Gastroesophageal sphincter (tissue), 3 donors: ENCODE results near the gene OR14I1.

Experiments
- EP300 ChIP-seq: sonication (generic); formaldehyde crosslinking; IDR thresholded peaks from one replicate; pipeline ENCODE4 v1.6.1; 2017; ENCODE audit warnings: antibody characterized with exemption, mild to moderate bottlenecking
- POLR2A ChIP-seq, 2 donors: fragments of 450-650 bp; IDR thresholded peaks; one replicate each; pipeline ENCODE4 v1.6.1; 2017; ENCODE audit warnings: antibody characterized with exemption in 2 of 2, mild to moderate bottlenecking in 2 of 2, moderate library complexity in 1 of 2
- TF ChIP-seq, protein P1 (sequence below), 4 experiments: fragments of 200-600 bp in 2 of 4; fragments of 450-650 bp in 2 of 4; sonication (generic) in 1 of 4; IDR thresholded peaks; one replicate each; pipeline ENCODE4 v1.5.1; 2017 to 2019; ENCODE audit warnings: antibody characterized with exemption in 4 of 4, mild to moderate bottlenecking in 2 of 4, moderate library complexity in 2 of 4

DNA sequence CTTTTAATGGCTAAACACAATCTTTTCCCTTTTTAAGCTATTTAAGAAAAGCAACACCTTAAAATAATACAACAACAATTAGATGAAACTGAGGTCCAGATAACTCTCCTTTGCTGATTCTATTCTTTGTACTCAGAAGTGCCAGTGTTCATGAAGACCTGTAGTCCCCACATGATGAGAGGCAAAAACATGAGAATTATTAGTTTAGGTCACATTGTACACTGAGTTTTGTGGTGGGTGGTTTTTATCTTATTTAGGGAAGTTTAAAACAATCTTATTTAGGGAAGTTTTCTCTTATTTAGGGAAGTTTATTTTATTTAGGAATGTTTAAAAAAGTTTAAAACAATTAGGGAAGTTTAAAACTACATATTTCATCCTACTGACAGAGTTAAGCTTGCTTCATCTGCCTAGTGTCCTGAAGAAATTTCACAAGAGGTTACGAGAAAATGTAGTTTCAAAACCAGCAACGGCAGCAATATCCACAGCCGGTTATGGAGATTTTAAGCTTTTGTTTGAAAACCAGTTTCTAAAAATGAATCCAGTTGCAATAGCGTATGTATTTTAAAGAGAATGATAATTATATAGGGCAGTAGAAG, 7.8 kb upstream of the OR14I1 start:
- TF ChIP-seq POLR2A (IDR thresholded peaks at IDR 0.05), result no peak
- no peak for TF ChIP-seq EP300
- TF ChIP-seq, protein P1, sequence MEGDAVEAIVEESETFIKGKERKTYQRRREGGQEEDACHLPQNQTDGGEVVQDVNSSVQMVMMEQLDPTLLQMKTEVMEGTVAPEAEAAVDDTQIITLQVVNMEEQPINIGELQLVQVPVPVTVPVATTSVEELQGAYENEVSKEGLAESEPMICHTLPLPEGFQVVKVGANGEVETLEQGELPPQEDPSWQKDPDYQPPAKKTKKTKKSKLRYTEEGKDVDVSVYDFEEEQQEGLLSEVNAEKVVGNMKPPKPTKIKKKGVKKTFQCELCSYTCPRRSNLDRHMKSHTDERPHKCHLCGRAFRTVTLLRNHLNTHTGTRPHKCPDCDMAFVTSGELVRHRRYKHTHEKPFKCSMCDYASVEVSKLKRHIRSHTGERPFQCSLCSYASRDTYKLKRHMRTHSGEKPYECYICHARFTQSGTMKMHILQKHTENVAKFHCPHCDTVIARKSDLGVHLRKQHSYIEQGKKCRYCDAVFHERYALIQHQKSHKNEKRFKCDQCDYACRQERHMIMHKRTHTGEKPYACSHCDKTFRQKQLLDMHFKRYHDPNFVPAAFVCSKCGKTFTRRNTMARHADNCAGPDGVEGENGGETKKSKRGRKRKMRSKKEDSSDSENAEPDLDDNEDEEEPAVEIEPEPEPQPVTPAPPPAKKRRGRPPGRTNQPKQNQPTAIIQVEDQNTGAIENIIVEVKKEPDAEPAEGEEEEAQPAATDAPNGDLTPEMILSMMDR (IDR thresholded peaks at IDR 0.05), result no peak
